K562 (cell line): ENCODE results near the gene MYBPH.

ENCODE experiments used
- CEBPB ChIP-seq: fragments of 450-650 bp; IDR thresholded peaks from 2 replicates; pipeline ENCODE4 v1.6.1; 2016; ENCODE audit warnings: missing genetic modification characterization, missing compliant biosample characterization
- NBN ChIP-seq: fragments of 450-650 bp; IDR thresholded peaks from 2 replicates; pipeline ENCODE4 v1.6.1; 2016; ENCODE audit warnings: low read depth, mild to moderate bottlenecking

- TF ChIP-seq CEBPB (tag) (no peak), NBN (no peak)
Observed at GRCh38 chr1:203156280-203156679, 19.3 kb downstream of the MYBPH start.
